Measurements from ENCODE around the gene CACNA1A. TPM values are rescaled to one million over a fixed set of nuclear protein-coding genes. Genes with fewer than 3 reads are reported as not detected.

Gene CACNA1A
- total RNA-seq (2022; extraction: Qiagen RNA extraction; ENCODE audit: low read depth): 0.08 to 0.29 TPM (median 0.15 TPM) in 4 of 5 replicates, not detected in the other

GRCh38 chr19:13506471-13506820 lies at the start of gene CACNA1A:
CACNA1A (minus strand) TSS chr19:13506479; CDS start chr19:13506224, 255 bp downstream.

